ENCODE measurements around the gene COBL. TPM values are rescaled to one million over a fixed set of nuclear protein-coding genes. Genes with fewer than 3 reads are reported as not detected.

Gene COBL
- total and polyA plus RNA-seq, 2 of the 4 experiments (the other 2 are of a cell fraction) = under 0.01 TPM; not detected in 1

GRCh38 chr7:51084121-51084520 is 232.5 kb downstream of the COBL start:
- dilution Hi-C loops (cut with HindIII; ENCODE audit: low sequenced_read_pairs, unreplicated experiment) (no loop called here), in situ Hi-C loops (cut with MboI; ENCODE audit: low sequenced_read_pairs) (no loop called here), intact Hi-C loops (cut with micrococcal nuclease) (no loop called here)
- Histone ChIP-seq H3K4me2 (ENCODE audit: low read depth, low read length) (no peak overlapping the region), H2BK120ac (ENCODE audit: low read depth, low read length) (no peak overlapping the region), H3K56ac (ENCODE audit: extremely low read depth, insufficient read depth, low read length) (no peak overlapping the region), H4K20me1 (ENCODE audit: insufficient read depth, low read length) (no peaks in the 10 kb centered on the region), H3K27ac (ENCODE audit: insufficient read depth, low read length) (no peak overlapping the region), H2AFZ (replicated peaks; ENCODE audit: low read length, poor library complexity) (no peak overlapping the region), H2AK5ac (ENCODE audit: low read depth, low read length) (no peak overlapping the region), H3K27me3 (ENCODE audit: control insufficient read depth, insufficient read depth, low read length) (peaks cover 15% of the 10 kb centered on the region), H3K18ac (ENCODE audit: low read depth, low read length) (no peak overlapping the region), H3K23ac (ENCODE audit: low read depth, low read length) (no peak overlapping the region), H3K9ac (ENCODE audit: low read depth, low read length) (no peak overlapping the region), H2BK5ac (ENCODE audit: low read depth, low read length, poor library complexity, severe bottlenecking) (no peak overlapping the region), H3K9me1 (ENCODE audit: insufficient read depth, low read length) (no peaks in the 10 kb centered on the region), H3K4ac (ENCODE audit: low read depth, low read length) (no peak overlapping the region), H4K5ac (ENCODE audit: low read depth, low read length) (no peak overlapping the region), H2AK9ac (replicated peaks; ENCODE audit: low read depth, low read length, poor library complexity) (no peak overlapping the region), H4K91ac (ENCODE audit: insufficient read depth, low read depth, low read length) (no peak overlapping the region), H4K8ac (ENCODE audit: low read depth in 2 of 2, low read length in 2 of 2) (no peak overlapping the region), H3K79me1 (ENCODE audit: low read depth in 1 of 2, low read length in 2 of 2) (no peaks in the 10 kb centered on the region), H2BK20ac (ENCODE audit: low read depth, low read length) (no peak overlapping the region), H3K4me1 (ENCODE audit: control insufficient read depth, insufficient read depth, low read length) (no peaks in the 10 kb centered on the region), H3K36me3 (ENCODE audit: control insufficient read depth, insufficient read depth, low read length) (no peaks in the 10 kb centered on the region), H3K14ac (replicated peaks; ENCODE audit: low read depth, low read length) (no peak overlapping the region), H3K4me3 (ENCODE audit: insufficient read depth, low read depth, low read length) (no peak overlapping the region), H2BK15ac (ENCODE audit: low read depth, low read length) (no peak overlapping the region), H3K9me3 (ENCODE audit: control insufficient read depth, insufficient read depth, low read length) (no peaks in the 10 kb centered on the region)
- TF ChIP-seq RAD21 (IDR thresholded peaks at IDR 0.05; ENCODE audit: low read length) = no peak
- TF ChIP-seq MXI1 (IDR thresholded peaks at IDR 0.05; ENCODE audit: borderline replicate concordance, low read depth, low read length) = no peak
- TF ChIP-seq CHD1 (IDR thresholded peaks at IDR 0.05; ENCODE audit: low read depth, low read length) = no peak
- no peak for TF ChIP-seq RCOR1 (IDR thresholded peaks at IDR 0.05; ENCODE audit: insufficient replicate concordance, low read length)
- no peak for TF ChIP-seq CEBPB (IDR thresholded peaks at IDR 0.05; ENCODE audit: low read depth, low read length)
- TF ChIP-seq RFX5 (IDR thresholded peaks at IDR 0.05; ENCODE audit: low read depth, low read length) = no peak
- no peak for TF ChIP-seq NFE2L2 (IDR thresholded peaks at IDR 0.05; ENCODE audit: low read depth, low read length)
- TF ChIP-seq POLR2A (IDR thresholded peaks at IDR 0.05; ENCODE audit: low read depth, low read length) = no peak
- no peak for TF ChIP-seq ELK1 (IDR thresholded peaks at IDR 0.05; ENCODE audit: borderline replicate concordance, low read depth, low read length)
- TF ChIP-seq USF2 (IDR thresholded peaks at IDR 0.05; ENCODE audit: low read depth, low read length) = no peak
- no peak for TF ChIP-seq FOS (IDR thresholded peaks at IDR 0.05; ENCODE audit: low read depth, low read length)
- no peak for TF ChIP-seq SMC3 (IDR thresholded peaks at IDR 0.05; ENCODE audit: low read depth, low read length)
- TF ChIP-seq CTCF (conservative IDR thresholded peaks at IDR 0.05; ENCODE audit: low read depth, low read length) = no peak
- no peak for TF ChIP-seq MAZ (IDR thresholded peaks at IDR 0.05; ENCODE audit: borderline replicate concordance, low read depth, low read length)
- TF ChIP-seq BHLHE40 (IDR thresholded peaks at IDR 0.05; ENCODE audit: low read depth, low read length) = no peak
- no peak for TF ChIP-seq MAFK (IDR thresholded peaks at IDR 0.05; ENCODE audit: low read depth, low read length)
- CTCF ChIA-PET = interaction anchor here (0.5 kb wide), 1 partner anchor 57 kb away, joined by 4 read pairs; no protein-coding TSS in a partner anchor
- DNase-seq (no peak), ATAC-seq (ENCODE audit: low read depth) (no peak)
- WGBS, 2 experiments (ENCODE audit: extremely low coverage in 2 of 2, insufficient read length in 1 of 2) = 83% methylated on average over 1 of the region's 8 CpGs; no CpG with 5 or more reads in 1 of the 2 experiments
- BruUV-seq (replicated peaks) = no TSS peak
- POLR2A ChIA-PET (ENCODE audit: unreplicated experiment) = no interaction called here

Measured in IMR-90 (cell line).